IPS-11a (cell line): ENCODE results near the gene EIF4E1B.

Experiments used
- H3K4me3 ChIP-seq: one replicate; pipeline ENCODE4 v1.5.1; 2013; ENCODE audit warnings: low read depth, low read length, control low read depth

EIF4E1B gene

DNA sequence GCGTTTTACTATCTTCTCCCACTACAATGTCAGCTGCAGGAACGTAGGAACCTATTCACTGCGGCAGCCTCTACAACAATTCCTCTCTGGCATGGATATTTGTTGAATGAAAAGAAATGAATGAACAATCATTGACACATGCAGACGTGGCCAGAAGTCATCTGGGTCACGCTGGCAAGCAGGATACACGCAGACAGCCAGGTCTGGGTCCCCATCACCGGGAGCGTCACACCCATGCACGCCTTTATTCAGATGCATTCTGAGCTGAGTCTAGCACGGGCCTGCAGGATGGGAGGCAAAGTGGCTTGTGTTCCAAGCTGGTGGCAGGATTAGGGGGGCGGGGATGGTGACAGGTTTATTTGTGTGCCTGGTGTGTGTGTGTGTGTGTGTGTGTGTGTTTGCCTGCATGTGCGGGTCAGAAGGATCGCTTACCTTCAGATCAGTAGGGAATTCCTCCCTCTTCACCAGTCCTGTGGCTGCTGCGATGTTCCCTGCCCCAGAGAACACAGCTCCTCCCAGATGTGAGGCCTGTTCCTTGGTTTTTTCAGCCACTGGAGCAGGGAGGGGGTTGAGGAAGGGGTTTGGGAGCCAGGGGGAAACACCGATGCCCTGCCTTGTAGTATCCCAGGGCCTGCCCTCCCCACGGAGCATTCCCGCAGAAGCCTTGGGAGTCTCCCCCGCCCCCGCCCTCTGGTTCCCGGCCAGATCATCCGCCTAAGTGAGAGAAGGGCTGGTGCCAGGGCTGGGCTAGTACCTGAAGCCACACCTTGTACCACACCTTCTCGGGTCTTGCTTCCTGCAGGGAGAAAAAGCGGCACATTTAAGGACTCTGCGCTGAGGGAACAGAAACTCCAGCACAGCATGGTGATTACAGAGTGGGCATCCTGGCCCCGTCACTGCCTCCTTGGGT, 4.3 kb upstream of the EIF4E1B start:
- H3K4me3 ChIP-seq: no peak overlapping the region

- no peak overlapping the region for H3K4me3 ChIP-seq
Observed at GRCh38 chr5:176626876-176627236, 3.6 kb upstream of the EIF4E1B start.

DNA sequence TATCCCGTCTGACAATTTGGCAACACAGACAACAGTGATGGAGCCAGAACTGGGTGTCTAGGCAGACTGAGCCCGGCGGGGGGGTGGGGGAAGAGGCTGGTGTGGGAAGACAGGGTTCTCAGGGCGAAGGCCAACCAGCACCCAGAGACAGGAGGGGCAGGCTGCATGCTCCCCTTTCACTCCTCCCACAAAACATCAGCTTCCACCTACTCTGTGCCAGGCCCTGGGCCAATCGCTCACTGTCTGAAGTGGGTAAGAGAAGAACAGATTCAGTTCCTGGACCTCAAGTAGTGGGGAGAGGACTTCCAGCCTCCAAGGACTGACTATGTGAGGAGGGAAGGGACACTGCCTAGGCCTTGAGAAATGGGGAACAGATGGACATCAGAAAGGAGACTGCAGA, 2.9 kb upstream of the EIF4E1B start:
- H3K4me3 ChIP-seq: no peak overlapping the region

DNA sequence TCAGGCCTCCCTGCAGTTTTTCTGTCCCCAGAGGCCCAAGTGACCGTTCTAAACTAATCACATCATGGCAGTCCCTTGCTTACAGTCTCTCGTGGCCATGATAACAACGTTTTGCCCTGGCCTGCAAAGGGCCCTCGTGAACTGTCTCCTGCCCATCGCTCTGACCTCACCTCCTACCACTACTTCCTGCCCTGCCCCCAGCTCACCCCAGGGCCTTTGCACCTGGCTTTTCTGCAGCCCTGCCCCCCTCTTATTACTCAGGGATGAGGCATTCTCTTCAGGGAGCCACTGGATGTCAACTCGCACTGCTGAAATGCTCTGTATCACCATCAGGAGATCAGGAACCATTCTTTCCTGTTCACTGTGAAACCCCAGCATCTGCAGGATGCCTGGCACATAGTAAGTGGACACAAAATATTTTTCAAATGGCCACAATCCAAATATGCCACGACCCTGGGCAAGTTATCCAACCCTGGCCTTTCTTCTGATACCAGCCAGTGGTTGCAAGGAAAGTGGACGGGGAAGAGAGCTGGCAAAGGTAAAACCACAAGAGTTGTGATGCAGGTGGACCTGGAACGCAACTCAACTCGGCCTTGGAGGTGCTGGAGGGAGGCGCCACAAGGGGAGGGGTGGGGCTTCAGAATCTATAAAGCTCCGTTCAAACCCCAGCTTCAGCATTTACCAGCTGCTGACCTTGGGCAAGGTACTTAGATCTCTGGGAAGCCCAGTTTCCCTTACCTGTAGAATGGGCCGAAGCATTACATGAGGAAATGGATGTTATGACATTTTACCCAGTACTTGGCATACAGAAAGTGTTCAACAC, 1.9 kb upstream of the EIF4E1B start:
- H3K4me3 ChIP-seq: no peak overlapping the region

- peak overlapping the region; percentile 77 for H3K4me3 ChIP-seq
Observed at GRCh38 chr5:176629317-176629852, 1.1 kb upstream of the EIF4E1B start.

- peak overlapping the region; percentile 77 for H3K4me3 ChIP-seq
Observed at GRCh38 chr5:176630681-176631222, 277 bp downstream of the EIF4E1B start.

GRCh38 chr5:176631383-176632200, 1.1 kb downstream of the EIF4E1B start:
- no peak overlapping the region for H3K4me3 ChIP-seq

DNA sequence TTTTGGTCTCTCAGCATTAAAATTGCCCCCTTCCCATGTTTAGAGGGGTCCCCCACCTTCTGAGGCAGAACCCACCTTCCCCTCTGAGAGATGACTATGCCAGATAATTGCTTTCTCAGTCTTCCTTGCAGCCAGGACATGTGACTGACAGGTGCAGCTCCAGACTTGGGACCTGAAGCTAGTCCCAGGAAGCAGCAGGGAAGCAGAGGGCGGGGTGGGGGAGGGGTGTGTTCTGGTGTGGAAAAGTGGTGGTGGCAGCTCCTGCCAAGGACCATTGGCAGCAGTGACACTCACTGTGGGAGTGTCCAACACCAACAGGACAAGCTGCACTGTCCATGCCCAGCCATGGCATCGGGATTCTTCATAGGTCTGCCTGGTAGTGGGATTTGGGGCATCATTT, 2.3 kb downstream of the EIF4E1B start:
- no peak overlapping the region for H3K4me3 ChIP-seq

- H3K4me3 ChIP-seq: no peak overlapping the region
Observed at GRCh38 chr5:176633598-176633997, 3.1 kb downstream of the EIF4E1B start.

- no peak overlapping the region for H3K4me3 ChIP-seq
Observed at GRCh38 chr5:176636426-176636825, 6.0 kb downstream of the EIF4E1B start.

GRCh38 chr5:176637556-176637955, 7.1 kb downstream of the EIF4E1B start:
- no peak overlapping the region for H3K4me3 ChIP-seq

DNA sequence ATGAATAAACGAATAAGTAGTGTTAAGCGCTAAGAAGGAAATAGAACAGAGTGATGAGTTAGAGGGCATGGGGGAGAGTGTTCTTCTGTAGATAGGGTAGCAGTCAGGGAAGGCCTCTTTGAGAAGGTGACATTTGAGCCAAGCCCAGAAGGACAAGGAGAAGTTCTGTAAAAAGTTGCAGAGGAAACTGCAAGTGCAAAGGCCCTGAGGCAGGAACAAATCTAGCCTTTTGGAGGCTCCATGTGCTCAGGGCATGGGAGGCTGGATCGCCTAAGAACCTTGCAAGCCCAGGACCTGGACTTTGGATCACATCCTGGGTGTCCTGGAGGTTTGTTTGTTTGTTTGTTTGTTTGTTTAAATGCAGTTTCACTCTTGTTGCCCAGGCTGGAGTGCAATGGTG, 8.0 kb downstream of the EIF4E1B start:
- no peak overlapping the region for H3K4me3 ChIP-seq

DNA sequence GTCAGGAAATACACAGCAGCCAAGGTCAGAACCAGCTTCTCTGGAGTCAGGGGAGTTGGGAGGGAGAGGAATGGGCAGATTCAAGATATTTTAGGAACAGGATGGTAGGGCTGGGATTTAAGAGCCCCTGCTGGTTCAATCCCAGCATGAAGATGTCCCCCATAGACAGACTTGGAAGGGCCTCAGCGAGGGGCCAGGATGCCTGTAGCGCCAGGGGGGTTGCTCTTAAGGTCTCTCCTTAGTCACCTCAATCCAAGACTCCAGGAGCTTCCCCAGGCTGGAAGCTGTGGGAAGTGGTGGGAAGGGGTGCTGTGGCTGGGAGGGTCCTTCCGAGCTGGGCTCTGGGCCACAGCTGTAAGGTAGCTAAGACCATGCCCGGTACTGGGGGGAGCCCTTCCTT, 8.7 kb downstream of the EIF4E1B start:
- no peak overlapping the region for H3K4me3 ChIP-seq

DNA sequence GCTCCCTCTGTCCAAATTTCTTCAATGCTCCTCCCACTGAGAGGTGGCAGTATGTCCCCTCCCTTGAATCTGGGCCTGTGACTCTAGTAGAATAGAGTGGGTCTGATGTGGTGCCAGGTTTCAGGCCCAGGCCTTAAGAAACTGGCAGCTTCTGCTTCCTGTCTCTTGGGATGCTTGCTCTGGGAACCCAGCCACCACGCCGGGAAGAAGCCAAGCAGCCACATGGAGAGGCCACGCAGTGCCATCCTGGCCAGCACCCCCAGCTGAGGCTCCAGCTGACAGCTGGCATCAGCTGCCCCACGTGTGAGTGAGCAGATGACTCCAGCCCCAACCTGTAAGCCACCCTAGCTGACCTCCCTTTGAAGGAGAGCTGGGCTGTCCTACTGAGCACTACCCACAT, 9.5 kb downstream of the EIF4E1B start:
- H3K4me3 ChIP-seq: no peak overlapping the region

DNA sequence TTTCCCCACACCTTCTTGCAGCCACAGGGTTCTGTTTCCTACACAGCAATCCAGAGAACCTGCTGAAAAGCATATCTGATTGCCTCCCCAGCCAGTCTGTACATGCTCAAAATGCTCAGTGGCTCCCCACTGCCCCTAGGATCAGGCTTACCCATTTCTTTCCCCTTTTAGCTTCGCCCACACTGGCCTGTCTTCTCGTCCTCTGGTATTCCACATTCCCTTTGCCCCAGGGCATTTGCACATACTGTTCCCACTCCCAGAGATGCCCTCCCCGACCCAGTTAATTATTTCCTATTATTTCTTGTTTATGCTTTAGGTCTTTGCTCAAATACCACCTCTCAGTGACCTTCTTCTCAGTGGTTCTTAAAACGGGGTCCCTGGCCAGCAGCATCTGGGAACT, 10.1 kb downstream of the EIF4E1B start:
- H3K4me3 ChIP-seq: no peak overlapping the region

DNA sequence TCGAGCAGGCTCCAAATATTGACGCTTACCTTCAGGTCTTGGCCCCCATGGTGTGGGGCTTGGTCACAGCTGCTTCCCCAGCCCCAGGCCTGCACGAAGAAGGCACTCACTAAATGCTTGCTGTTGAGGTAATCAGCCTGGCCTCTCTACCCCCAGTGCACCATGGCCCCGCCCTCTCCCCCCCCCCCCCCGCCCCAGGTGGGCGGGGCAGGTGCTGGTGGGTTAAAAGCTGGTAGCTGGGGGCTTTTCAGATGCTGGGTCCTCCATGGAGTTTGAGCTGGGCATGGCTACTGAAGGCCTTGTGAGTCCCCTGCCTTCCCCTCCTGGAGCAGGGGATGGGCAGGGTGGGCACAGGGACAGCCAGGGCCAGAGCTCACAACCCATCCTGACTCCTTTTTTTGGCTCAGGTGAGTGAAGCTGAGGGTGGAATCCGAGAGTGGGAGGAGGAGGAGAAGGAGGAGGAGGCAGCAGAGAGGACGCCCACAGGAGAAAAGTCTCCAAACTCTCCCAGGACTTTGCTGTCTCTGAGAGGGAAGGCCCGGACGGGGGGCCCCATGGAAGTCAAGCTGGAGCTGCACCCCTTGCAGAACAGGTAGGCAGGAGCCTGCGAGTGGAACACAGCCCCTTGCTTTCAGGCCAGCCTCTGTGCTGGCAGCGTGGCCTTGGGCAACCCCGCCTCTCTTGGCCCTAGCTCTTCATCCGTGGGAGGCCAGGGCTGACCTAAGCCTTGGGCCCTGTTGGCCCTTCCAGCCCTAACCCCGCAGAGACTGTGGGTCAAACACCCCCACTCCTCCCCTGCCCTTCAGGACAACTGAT, 12.4 kb downstream of the EIF4E1B start:
- no peak overlapping the region for H3K4me3 ChIP-seq

GRCh38 chr5:176643491-176644219, 13.2 kb downstream of the EIF4E1B start:
- H3K4me3 ChIP-seq: no peak overlapping the region

DNA sequence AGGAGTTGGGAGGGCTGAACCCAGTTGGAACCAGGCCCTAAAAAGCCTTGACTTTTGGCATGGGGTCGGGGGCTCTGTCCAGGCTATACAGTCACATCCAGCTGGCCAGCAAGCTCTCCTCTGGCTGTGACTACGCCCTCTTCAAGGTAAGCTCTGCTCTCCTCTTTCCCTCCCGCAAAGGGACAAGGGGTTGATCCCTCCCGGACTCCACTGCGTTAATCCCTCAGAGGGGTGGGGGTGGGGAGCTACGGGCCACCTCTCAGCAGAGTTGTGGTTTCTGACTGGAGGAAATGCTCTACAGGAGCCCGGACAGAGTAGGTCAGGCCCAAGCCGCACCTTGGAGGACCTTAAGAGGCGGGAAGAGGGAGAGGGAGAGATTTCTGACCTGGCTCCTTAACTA, 13.8 kb downstream of the EIF4E1B start:
- no peak overlapping the region for H3K4me3 ChIP-seq
